GM19438 (cell line): ENCODE data around the gene TRIM33.
"Not testable (repeated sequence)": the region's sequence is repeated elsewhere in the genome, so short reads cannot be mapped to it uniquely, and the experiment has no call there.

Experiments
- ATAC-seq: cut with Tn5 transposase; IDR thresholded peaks from one replicate; pipeline ENCODE4 v1.9.1; 2021; ENCODE audit warnings: low read depth; ENCODE audit not compliant: unreplicated experiment

The TRIM33 gene

DNA sequence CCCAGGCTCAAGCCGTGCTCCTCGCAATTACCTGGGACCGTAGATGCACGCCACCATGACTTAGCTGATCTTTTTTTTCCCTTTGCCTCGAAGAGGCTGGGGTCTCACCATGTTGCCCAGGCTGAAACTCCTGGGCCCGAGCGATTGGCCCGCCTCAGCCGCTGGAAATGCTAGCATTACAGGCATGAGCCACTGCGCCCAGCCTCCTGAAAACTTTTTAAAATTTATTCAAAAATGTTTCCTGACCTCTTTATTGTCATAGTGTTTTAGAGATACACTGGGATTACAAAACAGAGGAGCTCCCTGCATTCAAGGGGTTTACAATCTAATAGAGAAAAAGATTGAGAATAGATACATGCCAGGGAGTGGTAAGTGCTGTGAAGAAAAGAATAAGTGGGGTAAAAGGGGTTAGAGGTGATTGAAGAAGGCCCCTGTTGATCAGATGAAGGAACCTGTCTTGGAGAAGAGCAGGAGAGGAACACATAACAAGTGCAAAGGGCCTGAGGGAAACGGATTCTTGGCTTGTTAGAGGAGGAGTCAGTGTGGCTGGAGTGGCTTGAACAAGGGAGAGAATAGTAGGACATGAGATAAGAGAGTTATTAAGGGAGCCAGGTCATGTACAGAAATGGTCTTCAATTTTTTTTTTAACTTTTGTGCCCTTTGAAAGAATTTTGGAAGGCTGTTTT lies 1.7 kb upstream of the TRIM33 start:
- ATAC-seq: no peak

DNA sequence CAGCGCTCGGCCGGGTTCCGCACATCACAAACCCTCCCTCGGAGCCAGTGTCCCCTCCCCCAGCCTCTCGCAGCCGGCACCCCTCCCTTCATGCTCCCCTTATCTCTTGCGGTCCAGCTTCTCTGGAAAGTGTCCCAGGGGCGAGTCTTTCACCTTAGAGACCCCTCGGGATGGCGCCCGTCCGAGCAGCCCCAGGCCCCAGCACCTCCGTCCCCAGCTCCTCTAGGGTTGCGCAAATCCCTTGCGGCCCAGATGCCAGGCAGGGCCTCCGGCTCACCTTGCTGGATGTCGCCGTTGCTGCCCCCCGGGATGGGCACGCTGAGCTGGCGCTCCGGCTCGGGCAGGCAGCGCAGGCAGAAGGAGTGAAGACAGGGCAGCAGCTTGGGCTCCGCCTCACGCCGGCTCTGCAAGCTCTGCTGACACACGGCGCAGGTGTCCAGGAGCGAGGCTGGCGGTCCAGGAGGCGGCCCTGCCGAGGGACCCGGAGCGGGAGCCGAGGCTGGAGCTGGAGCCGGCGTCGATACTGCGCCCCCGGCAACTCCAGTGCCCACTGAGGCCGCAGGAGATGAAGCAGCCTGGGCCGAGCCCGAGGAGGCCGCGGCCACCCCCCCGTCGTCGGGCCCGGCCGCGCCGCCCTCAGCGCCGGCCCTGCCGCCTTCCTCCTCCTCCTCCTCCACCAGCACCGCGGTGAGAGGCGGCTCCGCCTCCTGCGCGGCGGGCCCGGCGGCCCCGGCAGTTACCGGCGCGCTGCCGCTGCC lies 550 bp downstream of the TRIM33 start:
- ATAC-seq: peak; percentile 59

DNA sequence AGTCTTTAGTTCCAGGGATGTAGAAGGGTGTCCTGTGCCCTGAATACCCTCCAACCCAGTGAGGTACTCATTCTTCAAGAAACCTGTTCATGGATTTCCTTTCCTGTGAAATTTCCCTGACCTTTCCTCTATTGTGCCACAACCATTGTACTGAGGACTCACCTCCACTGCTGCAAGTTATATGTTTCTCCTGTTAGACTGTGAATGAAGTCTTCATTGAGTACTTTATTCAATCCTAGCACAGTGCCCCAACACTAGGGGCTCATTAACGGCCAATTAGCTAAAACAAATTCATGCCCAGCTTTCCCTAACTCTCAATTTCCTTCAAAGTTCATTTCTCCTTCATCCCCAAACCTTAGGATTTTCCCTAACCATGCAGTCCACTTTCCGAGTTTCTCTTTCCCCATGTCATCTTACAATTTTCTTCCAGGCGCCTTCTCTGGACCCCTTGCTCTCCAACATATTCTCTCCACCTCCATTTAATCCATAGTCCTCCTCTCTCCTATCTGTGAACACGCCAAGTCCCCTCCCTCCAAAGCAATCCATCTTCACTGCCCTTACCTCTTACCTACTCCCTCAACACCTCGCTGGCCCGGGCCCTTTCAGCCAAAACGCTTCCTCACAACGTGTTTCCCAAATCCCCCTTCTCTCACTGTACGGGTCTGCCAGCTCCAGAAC lies 1.3 kb downstream of the TRIM33 start:
- ATAC-seq: no peak

DNA sequence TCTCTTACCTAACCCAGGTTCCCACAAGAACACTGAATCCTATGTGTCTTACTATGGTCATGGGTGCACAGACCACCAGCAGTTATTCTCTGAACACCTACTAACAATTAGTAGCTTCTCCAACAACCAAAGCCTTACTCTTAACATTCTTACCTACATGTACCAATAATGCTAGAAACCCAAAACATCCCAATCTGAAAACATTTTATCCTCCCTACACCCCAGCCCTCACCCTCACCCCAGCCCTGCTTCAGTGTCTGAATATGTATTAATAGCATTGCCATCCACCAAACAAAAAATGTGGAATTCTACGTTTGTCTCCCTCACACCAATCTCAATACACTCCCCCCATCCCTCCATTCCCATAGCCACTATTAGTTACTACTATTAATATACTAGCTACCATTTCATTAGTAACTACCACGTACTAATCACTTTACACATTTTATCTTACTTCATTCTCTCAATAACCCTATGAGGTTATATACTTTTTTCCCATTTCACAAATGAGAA lies 2.6 kb downstream of the TRIM33 start:
- ATAC-seq: no peak

DNA sequence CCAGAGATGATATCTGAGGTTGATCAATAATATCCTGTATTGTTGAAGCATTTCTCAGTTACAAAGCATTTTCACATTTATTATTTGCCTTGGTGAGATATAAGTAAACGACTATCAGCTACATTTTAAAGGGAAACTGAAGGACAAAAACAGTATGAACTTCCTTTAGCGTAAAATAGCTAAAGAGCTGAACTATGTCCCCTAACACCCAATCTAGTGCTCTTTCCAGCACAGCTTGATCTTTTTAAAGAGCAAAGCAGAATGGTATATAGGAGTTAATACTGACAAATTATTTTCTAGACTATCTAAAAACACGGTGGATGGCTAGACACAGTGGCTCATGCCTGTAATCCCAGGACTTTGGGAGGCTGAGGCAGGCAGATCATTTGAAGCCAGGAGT lies 3.5 kb downstream of the TRIM33 start:
- no peak for ATAC-seq

DNA sequence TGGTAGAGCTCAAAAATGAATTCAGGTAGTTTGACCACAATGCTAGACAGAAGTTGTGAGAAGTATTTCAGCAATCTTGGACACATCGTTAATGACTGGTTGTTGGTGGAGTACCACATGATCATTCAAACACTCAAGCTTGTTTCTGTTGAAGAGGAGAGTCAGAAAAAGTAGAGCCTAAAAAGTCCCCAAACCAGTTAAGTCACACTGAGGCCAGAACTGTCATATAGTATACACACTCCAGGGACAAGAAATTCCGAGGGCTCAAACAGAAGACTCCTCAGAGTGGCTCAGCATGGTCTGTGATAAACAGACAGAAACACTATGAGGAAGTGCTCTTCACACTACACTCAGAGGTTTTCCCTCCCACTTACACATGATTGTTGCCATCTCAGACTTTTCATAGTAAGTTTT lies 5.8 kb downstream of the TRIM33 start:
- ATAC-seq: no peak

DNA sequence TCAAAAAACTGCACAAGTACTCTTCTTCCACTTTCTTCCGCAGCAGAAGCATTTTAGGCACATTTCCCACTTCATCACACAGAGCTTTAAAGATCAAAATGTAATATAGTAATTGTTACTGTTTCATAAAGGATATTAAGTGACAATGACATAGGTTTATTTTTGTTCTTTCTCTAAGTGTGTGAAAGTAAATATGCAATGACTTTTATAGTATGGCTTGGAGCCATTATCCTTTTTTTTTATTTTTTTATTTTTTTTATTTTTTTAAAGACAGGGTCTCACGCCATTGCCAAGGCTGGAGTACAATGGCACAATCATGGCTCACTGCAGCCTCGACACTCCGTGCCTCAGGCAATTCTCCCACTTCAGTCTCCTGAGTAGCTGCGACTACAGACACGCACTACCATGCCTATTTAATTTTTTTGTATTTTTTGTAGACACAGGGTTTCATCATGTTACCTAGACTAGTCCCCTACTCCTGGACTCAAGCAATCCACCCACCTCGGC lies 7.0 kb downstream of the TRIM33 start:
- no peak for ATAC-seq

DNA sequence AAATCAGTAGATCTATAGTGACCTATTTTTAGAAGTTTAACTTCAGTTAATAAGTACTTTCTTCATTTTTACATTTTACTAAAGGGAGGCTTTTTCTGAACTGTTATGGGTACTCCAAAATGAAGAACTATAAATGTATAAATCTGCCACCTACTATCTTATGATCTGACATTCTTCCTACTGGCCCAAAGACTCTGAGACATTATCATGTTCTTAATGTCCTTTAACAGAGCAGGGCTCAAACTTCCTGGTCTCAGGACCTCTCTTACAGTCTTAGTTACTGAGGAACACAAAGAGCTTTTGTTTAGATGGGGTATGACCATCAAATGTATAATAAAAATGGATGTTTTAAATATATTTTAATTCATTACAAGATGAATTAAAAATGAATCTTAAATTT lies 8.9 kb downstream of the TRIM33 start:
- no peak for ATAC-seq

DNA sequence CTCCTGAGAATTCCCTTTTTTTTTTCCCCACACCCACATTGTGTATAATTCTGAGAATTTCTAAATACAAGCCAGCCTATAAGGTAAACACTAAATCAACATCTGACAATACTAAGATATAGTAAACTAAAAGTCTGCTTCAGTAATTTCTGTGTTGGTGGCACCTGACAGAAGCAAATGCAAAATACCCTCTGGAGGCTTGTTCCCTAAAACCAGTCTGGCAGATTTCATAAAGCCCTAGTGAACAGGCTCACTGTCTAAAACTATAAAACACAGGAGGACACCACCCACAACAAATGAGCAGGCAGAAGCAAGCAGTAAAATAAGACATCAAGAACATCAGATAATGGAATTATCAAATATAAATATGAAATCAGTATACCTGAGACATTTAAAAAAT lies 11.5 kb downstream of the TRIM33 start:
- ATAC-seq: no peak

DNA sequence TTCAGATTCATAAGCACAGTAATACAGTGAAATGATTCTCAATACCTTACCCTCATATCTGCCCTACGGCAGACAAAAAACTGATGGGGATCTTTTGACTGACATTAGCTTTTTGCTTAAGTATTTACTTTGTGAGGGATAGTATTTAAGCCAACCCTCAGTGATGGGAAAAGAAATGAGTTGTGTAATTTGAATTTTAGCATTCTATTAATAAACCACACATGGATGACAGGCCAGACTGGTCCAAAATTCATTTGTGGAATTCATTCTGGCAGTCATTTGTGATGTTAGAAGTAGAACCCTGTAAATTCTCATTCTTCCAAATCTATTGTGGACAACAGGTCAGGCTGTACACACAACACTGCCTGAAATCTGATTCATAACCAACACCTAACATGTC lies 14.9 kb downstream of the TRIM33 start:
- no peak for ATAC-seq

DNA sequence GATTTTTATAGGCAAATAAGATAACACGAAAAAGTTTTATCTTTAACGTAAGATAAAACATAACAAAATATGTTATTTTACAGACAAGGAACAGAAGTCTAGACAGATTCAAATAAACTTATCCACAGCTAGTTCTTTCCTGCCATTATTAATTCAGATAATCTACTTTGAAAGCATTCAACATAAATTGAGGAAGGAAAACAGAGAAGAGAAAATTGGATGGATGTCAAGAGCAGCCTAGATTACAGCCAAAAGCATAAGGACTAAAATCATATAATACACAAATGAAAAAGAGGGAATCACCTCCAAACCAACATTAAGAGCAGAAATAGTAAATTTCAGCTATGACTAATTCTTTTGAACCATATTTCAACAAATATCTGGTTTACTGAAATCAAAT lies 15.5 kb downstream of the TRIM33 start:
- ATAC-seq: no peak

DNA sequence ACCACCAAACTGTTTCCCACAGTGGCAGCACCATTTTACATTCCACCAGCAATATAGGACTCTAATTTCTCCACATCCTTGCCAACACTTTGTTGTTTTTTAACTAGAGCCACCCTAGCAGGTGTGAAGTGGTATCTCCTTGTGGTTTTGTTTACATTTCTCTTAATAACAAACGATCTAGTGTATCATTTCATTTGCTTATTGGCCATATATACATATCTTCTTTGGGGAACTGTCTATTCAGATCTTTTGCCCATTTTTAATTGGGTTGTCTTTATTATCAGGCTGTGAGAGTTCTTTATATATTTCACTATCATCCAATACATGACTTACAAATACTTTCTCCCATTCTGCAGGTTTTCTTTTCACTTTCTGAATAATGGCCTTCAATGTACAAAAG lies 18.0 kb downstream of the TRIM33 start:
- no peak for ATAC-seq

DNA sequence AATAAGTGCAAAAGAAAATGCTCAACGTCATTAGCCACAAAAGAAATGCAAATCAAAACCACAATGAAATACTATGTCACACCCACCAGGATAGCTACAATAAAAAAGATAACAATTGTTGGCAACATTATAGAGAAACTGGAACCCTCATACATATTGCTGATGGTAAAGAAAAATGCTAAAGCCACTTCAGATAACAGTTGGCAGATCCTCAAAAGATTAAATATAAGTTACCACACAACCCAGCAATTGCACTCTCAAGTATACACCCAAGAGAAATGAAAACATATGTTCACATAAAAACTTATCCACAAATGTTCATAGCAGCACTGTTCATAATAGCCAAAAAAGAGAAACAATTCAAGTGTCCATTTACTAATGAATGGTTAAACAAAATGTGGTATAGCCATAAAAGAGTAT lies 20.7 kb downstream of the TRIM33 start:
- ATAC-seq: no peak

DNA sequence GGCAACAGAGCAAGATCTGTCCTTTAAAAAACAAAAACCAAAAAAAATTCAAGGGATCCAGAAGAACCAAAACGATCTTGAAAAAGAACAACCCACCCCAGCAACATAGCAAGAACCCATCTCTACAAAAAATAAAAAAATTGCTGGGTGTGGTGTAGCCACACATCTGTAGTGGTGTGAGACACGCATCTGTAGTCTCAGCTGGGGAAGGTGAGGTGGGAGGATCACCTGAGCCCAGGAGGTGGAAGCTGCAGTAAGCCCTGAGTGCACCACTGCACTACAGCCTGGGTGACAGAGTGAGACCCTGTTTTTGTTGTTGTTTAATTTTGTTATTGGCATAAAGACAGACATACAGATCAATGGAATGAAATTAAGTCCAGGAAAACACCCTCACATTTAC lies 22.3 kb downstream of the TRIM33 start:
- ATAC-seq: no peak

DNA sequence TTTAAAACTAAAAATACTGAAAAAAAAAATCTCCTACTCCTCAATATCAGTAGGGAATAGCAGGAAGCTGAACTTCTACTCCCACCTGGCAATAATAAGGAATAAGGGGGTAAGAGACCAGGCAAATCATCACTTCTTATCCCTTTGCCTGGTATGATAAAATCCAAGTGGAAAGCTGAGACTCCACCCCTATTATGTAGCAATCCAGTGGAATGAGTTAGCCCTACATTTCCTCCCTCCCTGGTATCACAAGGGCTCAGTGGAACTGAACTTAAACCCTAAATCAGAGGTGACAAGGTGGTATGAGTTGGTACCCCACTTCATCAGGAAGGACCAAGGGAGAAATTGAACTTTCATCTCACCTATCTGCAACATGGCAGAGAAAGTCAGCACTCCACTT lies 25.7 kb downstream of the TRIM33 start:
- ATAC-seq: no peak

DNA sequence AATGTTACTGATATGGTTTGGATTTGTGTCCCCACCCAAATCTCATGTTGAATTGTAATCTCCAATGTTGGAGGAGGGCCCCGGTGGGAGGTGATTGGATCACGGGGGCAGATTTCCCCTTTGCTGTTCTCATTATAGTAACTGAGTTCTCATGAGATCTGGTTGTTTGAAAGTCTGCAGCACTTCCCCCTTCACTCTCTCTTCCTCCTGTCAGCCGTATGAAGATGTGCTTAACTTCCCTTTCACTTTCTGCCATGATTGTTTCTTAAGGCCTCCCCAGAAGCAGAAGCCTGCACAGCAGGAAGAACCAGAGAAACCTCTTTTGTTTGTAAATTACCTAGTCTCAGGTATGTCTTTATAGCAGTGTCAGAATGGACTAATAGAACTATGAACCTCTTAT lies 28.4 kb downstream of the TRIM33 start:
- peak; percentile 96 for ATAC-seq

DNA sequence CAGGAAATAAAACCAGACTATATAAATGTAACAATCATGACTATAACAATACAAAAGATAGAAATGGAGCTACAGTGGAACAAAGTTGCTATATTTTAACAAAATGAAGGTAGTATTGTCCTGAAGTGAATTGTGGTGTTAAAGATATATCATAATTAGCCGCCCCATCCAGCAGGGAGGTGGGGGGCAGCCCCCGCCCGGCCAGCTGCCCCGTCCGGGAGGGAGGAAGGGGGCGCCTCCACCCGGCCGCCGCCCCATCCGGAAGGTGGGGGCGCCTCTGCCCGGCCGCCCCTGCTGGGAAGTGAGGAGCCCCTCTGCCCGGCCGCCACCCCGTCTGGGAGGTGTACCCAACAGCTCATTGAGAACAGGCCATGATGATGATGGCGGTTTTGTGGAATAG lies 31.4 kb downstream of the TRIM33 start:
- ATAC-seq: not testable (repeated sequence)

DNA sequence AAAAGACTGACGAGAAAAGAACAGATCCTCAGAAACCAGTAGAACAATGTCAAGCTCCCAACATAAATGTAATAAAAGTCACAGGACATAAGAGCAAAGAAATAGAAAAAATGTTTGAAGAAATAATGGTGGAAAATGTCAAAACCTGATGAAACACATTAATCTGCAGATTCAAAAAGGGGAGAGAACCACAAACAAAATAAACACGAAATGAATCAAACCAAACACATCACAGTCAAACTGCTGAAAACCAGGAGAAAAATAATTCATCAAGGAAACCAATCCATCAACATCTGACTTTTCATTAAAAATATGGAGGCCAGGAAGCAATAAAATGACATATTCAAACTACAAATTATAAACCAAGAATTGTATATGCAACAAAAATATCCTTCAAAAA lies 31.9 kb downstream of the TRIM33 start:
- ATAC-seq: no peak

DNA sequence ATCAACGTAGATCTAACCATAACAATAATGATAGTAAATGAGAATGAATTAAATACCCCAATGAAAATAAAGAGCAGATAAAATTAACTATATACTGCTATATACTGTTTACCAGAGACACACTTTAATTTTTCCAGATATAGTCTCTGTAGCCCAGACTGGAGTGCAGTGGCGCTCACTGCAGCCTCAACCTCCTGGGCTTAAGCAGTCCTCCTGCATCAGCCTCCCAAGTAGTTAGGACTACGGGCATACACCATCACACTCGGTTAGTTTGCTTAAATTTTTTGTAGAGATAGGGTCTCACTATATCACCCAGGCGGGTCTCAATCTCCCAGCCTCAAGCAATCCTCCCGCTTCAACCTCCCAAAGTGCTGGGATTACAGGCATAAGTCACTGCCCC lies 37.2 kb downstream of the TRIM33 start:
- no peak for ATAC-seq

DNA sequence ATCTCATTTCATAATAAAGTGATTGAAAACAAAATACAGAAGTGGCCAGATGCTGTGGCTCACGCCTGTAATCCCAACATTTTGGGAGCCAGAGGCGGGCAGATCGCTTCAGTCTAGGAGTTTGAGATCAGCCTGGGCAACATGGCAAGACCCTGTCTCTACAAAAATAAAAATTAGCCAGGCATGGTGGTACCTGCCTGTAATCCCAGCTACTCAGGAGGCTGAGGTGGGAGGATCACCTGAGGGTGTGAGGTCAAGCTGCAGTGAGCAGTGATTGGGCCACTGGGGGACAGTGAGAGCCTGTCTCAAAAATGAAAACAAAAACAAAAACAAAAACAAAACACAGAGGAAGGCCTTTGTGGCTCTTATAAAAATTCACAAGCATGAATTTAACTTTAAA lies 38.6 kb downstream of the TRIM33 start:
- ATAC-seq: no peak

DNA sequence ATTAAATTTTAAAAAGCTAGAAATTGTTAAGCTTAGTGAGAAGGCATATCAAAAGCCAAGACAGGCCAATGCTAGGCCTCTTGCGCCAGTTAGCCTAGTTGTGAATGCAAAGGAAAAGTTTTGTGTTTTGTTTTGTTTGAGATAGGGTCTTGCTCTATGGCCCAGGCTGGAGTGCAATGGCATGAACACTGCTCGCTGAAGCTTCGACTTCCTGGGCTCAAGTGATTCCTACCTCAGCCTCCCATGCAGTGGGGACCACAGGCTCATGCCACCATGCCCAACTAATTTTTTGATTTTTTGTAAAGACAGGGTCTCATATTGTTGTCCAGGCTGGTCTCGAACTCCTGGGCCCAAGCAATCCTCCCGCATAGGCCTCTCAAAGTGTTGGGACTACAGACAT lies 40.3 kb downstream of the TRIM33 start:
- ATAC-seq: no peak
